Regular cardiac myocyte (primary cell): ENCODE results near the gene CFAP58. TPM values are rescaled to one million over a fixed set of nuclear protein-coding genes. Genes with fewer than 3 reads are reported as not detected.

Experiments
- total RNA-seq: library from RNA; depleted of rRNA; stranded (reverse); fragments of >200 nt; gene quantifications from 2 replicates; pipeline ENCODE4 v1.2.3, GENCODE V29; 2014

Gene CFAP58
- total RNA-seq, result 0.38 and 1.1 TPM in 2 replicates

GRCh38 chr10:104353325-104354048 lies at the start of gene CFAP58:
Gene CFAP58, plus strand, starts transcription at chr10:104353833. Its CDS starts 65 bp downstream, at chr10:104353898.

GRCh38 chr10:104337985-104338735 lies 15.5 kb upstream of the CFAP58 start, which contains the start of gene ITPRIP:
Gene ITPRIP, minus strand, starts transcription at chr10:104338465. Its CDS starts 22,414 bp downstream, at chr10:104316051.

Other genes with a start within 250 kb of the CFAP58 start
- gene SFR1, start 231.7 kb upstream of the CFAP58 start, total RNA-seq, result 11.3 and 14.4 TPM in 2 replicates
- gene CFAP43, start 121.5 kb upstream of the CFAP58 start, total RNA-seq, result under 0.01 and 0.19 TPM in 2 replicates
- 255 and 337 TPM in 2 replicates for gene GSTO1, start 98.9 kb upstream of the CFAP58 start, total RNA-seq
- gene GSTO2, start 84.6 kb upstream of the CFAP58 start, total RNA-seq, result 2.3 and 2.5 TPM in 2 replicates
- 19.7 and 52.1 TPM in 2 replicates for gene ITPRIP, start 15.4 kb upstream of the CFAP58 start, total RNA-seq